ENCODE measurements around the gene KCNA2.

DNA sequence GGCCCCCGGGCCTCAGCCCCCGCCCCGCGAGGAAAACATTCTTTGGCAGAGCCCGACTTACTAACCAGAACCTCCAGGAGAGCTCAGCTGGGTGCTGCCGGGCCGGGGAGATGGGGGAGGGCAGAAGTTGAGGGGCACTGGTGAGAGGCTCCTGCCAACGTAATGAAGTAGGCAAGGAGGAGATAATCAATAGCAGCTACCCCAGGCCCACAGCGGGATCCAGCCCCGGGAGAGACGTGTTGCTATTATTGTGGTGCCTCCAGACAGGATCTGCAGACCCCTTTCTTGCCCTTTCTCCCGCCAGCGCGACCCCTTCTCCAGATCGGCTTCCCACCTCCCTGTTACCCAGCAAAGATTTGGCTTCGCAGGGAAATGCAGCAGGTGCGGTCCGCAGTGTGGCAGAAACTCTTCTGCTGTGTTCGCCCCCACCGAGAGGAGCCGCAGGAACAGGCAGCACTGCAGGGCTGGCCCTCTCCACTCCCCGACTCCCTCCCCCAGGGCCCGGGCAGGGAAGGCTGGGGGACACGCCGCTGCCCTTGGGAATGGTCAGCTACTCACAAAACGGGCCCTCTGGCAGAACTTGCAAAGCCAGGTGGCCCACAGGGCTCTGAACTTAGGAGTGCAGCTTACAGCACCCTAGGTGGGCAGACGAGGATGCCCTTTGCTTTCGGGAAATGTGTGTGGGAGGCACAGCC is 1.5 kb upstream of the KCNA2 start:
- TF ChIP-seq POLR2AphosphoS5 (IDR thresholded peaks at IDR 0.05): no peak
- TF ChIP-seq POLR2A (IDR thresholded peaks at IDR 0.05): no peak
